CD4-positive, CD25-positive, alpha-beta regulatory T cell (primary cell): ENCODE results near the gene CBL. TPM values are rescaled to one million over a fixed set of nuclear protein-coding genes. Genes with fewer than 3 reads are reported as not detected.

Source experiments
- ATAC-seq, 2 donors: fragments of 150-1000 bp; cut with Tn5 transposase; one replicate each; pipeline ENCODE4 v1.10.0; 2021; ENCODE audit warnings: low read depth in 2 of 2, moderate number of reproducible peaks in 2 of 2, moderate library complexity in 1 of 2
- DNase-seq, 3 donors: peaks; one replicate each; pipeline versions ENCODE4 v3.0.0 to v3.0.0-alpha.2; 2012 to 2022; ENCODE audit warnings: mixed read lengths in 1 of 3
- H3K27ac ChIP-seq: one replicate; pipeline ENCODE4 v1.7.0; 2013; ENCODE audit warnings: mild to moderate bottlenecking, low read length; ENCODE audit not compliant: insufficient read depth, poor library complexity, severe bottlenecking
- H3K27me3 ChIP-seq: one replicate; pipeline ENCODE4 v1.7.0; 2013; ENCODE audit warnings: low read length; ENCODE audit not compliant: control insufficient read depth, insufficient read depth
- H3K36me3 ChIP-seq: one replicate; pipeline ENCODE4 v1.7.0; 2013; ENCODE audit warnings: mild to moderate bottlenecking, low read length, moderate library complexity; ENCODE audit not compliant: control insufficient read depth, insufficient read depth
- H3K4me1 ChIP-seq: 2 replicates; pipeline ENCODE4 v1.7.0; 2013; ENCODE audit warnings: mild to moderate bottlenecking, low read length; ENCODE audit not compliant: insufficient read depth, control insufficient read depth, poor library complexity, severe bottlenecking
- H3K4me3 ChIP-seq: one replicate; pipeline ENCODE4 v1.7.0; 2013; ENCODE audit warnings: low read depth, mild to moderate bottlenecking, low read length, moderate library complexity
- H3K9me3 ChIP-seq, 2 experiments: 1 replicate in 1 of 2; 2 replicates in 1 of 2; pipeline ENCODE4 v1.7.0; 2013; ENCODE audit warnings: low read length in 2 of 2, mild to moderate bottlenecking in 1 of 2, moderate library complexity in 1 of 2; ENCODE audit not compliant: control insufficient read depth in 2 of 2
- H3K27ac Mint-ChIP-seq, 3 donors: one replicate each; pipeline ENCODE4 v1.8.0; 2020 to 2022; ENCODE audit warnings: mild to moderate bottlenecking in 3 of 3, mixed read lengths in 3 of 3, moderate library complexity in 2 of 3
- H3K27me3 Mint-ChIP-seq: one replicate; pipeline ENCODE4 v1.8.0; 2022; ENCODE audit warnings: mild to moderate bottlenecking, mixed read lengths
- H3K36me3 Mint-ChIP-seq: one replicate; pipeline ENCODE4 v1.8.0; 2020; ENCODE audit warnings: mixed read lengths
- H3K4me1 Mint-ChIP-seq, 4 donors: one replicate each; pipeline ENCODE4 v1.8.0; 2020 to 2022; ENCODE audit warnings: mixed read lengths in 4 of 4, mild to moderate bottlenecking in 1 of 4
- H3K4me3 Mint-ChIP-seq, 4 donors: one replicate each; pipeline ENCODE4 v1.8.0; 2020 to 2022; ENCODE audit warnings: mild to moderate bottlenecking in 4 of 4, mixed read lengths in 4 of 4, moderate library complexity in 3 of 4
- H3K9me3 Mint-ChIP-seq, 7 donors: one replicate each; pipeline ENCODE4 v1.8.0; 2020 to 2022; ENCODE audit warnings: mixed read lengths in 7 of 7, mild to moderate bottlenecking in 3 of 7, moderate library complexity in 2 of 7
- polyA plus RNA-seq, 4 donors: library from polyadenylated mRNA; unstranded; fragments of 300-500 nt; fragmentation: Illumina TruSeq; gene quantifications; one replicate each; pipeline ENCODE4 v1.2.3, GENCODE V29; 2021
- total RNA-seq: library from RNA; stranded (reverse); gene quantifications from one replicate; pipeline ENCODE4 v1.2.3, GENCODE V29; 2022

The CBL gene
- total and polyA plus RNA-seq, 5 donors from 2014 or later, result 7.9 to 35.6 (median 9.1) TPM

DNA sequence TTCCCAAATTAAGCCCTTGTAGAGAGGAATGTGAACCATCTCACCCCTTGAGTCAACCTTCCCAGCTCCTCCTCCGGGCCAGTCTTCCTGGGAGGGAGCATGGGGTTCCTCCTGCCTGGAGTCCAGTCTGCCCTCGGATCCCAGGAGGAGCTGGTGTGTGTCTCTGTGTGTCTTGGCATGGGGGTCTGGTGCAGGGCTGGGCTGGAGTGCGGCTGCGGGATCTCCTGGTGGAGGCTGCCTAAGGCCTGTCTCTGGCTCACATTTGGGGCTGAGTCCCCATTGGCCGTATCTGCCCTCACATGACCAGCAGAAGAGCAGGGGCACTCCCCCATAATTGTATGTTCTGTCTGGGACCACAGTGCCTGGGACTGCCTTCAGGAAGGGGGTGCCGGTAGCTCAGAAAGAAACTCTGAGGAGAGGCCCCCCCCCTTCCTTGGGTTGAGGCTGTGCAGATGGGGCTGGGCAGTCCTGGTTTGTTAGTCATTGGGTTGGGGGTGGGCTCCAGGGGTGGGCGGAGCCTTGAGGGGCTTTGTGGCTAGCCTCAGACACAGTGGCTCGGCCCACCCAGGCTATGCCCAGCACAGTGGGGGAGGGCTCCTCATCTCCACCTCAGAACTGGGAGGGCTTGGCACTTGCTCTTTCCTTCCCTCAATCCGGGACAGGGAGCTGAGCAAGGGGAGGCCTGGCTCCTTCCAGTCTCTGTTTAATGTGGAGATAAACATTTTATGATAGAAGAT is 131.6 kb downstream of the CBL start:
- Histone ChIP-seq H3K4me3 (no peak overlapping the region), H3K36me3 (no peaks in the 10 kb centered on the region), H3K4me1 (peaks cover 41% of the 10 kb centered on the region), H3K27ac (no peak overlapping the region), H3K9me3 (no peaks in the 10 kb centered on the region), H3K27me3 (peaks cover 4% of the 10 kb centered on the region)
- ATAC-seq (no peak), DNase-seq (no peak)
- H3K36me3 Mint-ChIP-seq, result peaks cover 11% of the 10 kb centered on the region
- H3K4me3 Mint-ChIP-seq, result peak overlapping the region in 3 of 4 donors; percentile 51 to 94 (median 63)
- H3K27me3 Mint-ChIP-seq, result peaks cover 41% of the 10 kb centered on the region
- H3K27ac Mint-ChIP-seq, result no peak overlapping the region
- H3K9me3 Mint-ChIP-seq, result peaks cover 0 to 5% (median 0%) of the 10 kb centered on the region in 7 donors
- peaks cover 12 to 65% (median 33%) of the 10 kb centered on the region in 4 donors for H3K4me1 Mint-ChIP-seq

DNA sequence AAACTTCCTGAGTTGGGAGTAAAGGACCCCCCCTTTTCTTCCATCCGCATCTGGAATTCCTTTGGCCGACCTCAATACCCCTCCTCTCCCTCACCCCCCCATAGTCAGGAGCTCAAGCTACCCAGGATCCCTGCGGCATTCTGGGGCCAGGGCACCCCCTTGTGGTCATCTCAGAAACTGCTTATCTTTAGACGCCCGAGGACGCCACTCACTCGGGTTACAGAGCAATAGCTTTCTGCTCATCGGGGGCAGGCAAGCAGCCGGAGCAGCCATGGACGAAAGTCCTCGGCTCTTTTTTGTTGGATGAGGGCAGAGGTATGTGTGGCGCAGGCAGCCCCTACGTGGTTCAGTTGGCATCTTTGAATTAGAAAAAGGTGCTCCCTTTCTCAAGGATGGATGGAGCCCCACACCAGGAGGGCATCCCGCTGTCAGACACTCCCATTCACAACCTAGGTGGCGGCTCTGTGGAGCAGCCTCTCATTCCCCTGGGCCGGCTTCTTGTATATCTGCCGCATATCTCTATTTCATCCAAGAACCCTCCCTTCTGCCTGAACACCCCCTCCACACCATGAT is 132.3 kb downstream of the CBL start:
- Mint-ChIP-seq H3K4me1 (peaks cover 11 to 60% (median 32%) of the 10 kb centered on the region in 4 donors), H3K27me3 (peaks cover 43% of the 10 kb centered on the region), H3K27ac (peak overlapping the region in 2 of 3 donors; percentile 36 to 56), H3K9me3 (peaks cover 0 to 5% (median 0%) of the 10 kb centered on the region in 7 donors), H3K4me3 (peak overlapping the region; percentile 48 to 94 (median 80)), H3K36me3 (peaks cover 11% of the 10 kb centered on the region)
- H3K4me1 ChIP-seq, result peaks cover 41% of the 10 kb centered on the region
- no peak overlapping the region for H3K4me3 ChIP-seq
- H3K9me3 ChIP-seq, result no peaks in the 10 kb centered on the region
- no peak overlapping the region for H3K27ac ChIP-seq
- DNase-seq (peak; percentile 43 to 72 (median 65)), ATAC-seq (peak; percentile 18)
- H3K36me3 ChIP-seq, result no peaks in the 10 kb centered on the region
- peaks cover 4% of the 10 kb centered on the region for H3K27me3 ChIP-seq

DNA sequence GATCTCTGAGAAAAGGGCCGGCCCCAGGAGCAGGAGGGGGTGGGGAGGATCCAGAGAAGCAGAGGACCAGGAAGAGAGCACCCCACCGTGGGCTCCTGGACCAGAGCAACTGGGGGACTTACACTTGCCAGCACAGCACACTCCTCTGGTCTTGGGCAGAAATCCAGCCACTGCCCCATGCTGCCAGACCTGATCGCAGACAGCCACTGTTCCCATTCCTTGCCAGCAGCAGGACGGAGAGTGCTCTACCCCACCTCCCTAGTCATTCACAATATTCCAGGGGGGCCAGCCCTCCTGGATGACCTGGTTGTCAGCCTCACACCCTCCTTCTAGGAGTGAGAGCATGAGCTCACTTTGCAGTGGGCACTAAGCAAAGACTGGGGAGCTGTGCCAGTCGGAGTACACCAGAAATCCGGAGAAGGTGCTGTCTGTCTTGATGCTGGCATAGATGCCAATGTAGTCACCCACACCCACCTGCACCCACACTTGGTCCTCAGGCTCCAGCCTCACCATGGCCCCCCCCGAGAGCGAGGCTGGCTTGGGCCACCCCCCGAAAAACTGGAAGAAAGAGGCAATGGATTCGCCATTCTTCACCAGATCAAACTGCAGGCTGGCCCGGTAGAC is 132.9 kb downstream of the CBL start:
- H3K9me3 Mint-ChIP-seq, result peaks cover 0 to 5% (median 0%) of the 10 kb centered on the region in 7 donors

GRCh38 chr11:119339589-119340334 is 133.6 kb downstream of the CBL start:
- no peak for DNase-seq
- Mint-ChIP-seq H3K4me3 (peak overlapping the region in 2 of 4 donors; percentile 65 to 66), H3K27ac (no peak overlapping the region), H3K27me3 (peaks cover 46% of the 10 kb centered on the region), H3K36me3 (peaks cover 11% of the 10 kb centered on the region), H3K4me1 (peaks cover 5 to 49% (median 26%) of the 10 kb centered on the region in 4 donors), H3K9me3 (peaks cover 0 to 5% (median 0%) of the 10 kb centered on the region in 7 donors)
- no peak for ATAC-seq
- Histone ChIP-seq H3K27me3 (peaks cover 4% of the 10 kb centered on the region), H3K4me1 (peaks cover 32% of the 10 kb centered on the region), H3K4me3 (no peak overlapping the region), H3K27ac (no peak overlapping the region), H3K36me3 (no peaks in the 10 kb centered on the region), H3K9me3 (no peaks in the 10 kb centered on the region)

More for the DNA sequence above, 132.9 kb downstream of the CBL start:
- Mint-ChIP-seq H3K36me3 (peaks cover 11% of the 10 kb centered on the region), H3K27ac (no peak overlapping the region), H3K4me3 (peak overlapping the region in 3 of 4 donors; percentile 54 to 66 (median 65)), H3K4me1 (peaks cover 8 to 53% (median 29%) of the 10 kb centered on the region in 4 donors), H3K27me3 (peaks cover 47% of the 10 kb centered on the region)
- Histone ChIP-seq H3K4me1 (peaks cover 35% of the 10 kb centered on the region), H3K27ac (no peak overlapping the region), H3K36me3 (no peaks in the 10 kb centered on the region), H3K27me3 (peaks cover 4% of the 10 kb centered on the region), H3K9me3 (no peaks in the 10 kb centered on the region), H3K4me3 (no peak overlapping the region)
- DNase-seq (no peak), ATAC-seq (no peak)

DNA sequence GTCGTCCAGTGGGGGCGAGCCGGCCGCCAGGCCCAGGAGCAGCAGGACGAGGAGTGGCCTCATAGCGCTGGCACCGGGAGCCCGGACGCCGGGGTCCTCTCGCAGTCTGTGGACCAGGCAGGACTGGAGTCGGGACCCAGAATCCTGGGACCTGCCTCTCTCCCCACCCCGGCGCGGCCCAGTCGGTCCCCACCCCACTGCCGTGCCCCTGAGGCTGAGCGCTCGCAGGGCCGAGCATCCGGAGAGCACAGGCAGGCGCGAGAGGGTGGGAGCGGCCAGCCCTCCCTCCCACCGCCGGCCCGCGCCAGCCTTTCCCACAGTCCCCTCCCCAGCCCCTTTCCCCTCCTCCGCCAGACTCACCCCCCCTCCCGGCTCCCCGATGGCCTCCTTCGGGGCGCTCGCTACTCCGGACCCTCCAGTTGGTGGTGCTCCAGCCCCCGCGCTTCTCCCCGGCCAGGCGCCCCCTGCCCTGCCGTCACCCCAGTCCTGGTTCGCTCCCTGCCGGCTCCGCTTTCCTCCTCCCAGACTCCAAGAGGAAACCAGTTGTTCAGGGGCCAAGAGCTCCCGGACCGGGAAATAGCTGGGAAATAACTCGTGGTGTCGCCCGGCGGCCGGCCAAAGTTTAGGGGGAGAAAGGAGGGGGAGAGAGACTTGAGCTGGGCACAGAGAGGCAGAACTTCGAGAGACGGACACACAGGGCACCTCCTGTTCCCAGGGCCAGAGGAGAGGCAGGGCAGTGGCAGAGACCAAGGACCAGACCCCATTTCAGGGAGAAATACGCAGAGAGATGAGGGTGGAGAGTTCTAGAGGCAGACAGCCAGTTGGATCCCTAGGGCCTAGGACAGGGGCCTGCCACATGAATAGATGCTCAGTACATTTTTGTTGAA is 134.4 kb downstream of the CBL start, which contains the start of gene C1QTNF5:
Gene C1QTNF5 (minus strand): TSS at position 549 of the 887 bp plus-strand sequence. CDS start 486 bp downstream, at position 63.
- Histone ChIP-seq H3K27ac (no peak within 1 kb of the TSS), H3K27me3 (peaks cover 4% of the 10 kb centered on the region), H3K4me1 (peaks cover 25% of the 10 kb centered on the region), H3K9me3 (no peaks in the 10 kb centered on the region), H3K4me3 (no peak within 1 kb of the TSS), H3K36me3 (no peaks in the 10 kb centered on the region)
- Mint-ChIP-seq H3K4me3 (peak within 1 kb of the TSS; percentile 15 to 52 (median 20)), H3K36me3 (peaks cover 11% of the 10 kb centered on the region), H3K27ac (no peak within 1 kb of the TSS), H3K27me3 (peaks cover 52% of the 10 kb centered on the region), H3K9me3 (peaks cover 0 to 5% (median 0%) of the 10 kb centered on the region in 7 donors), H3K4me1 (peaks cover 5 to 40% (median 22%) of the 10 kb centered on the region in 4 donors)
- ATAC-seq (no peak), DNase-seq (no peak)

- Mint-ChIP-seq H3K4me3 (peak overlapping the region; percentile 15 to 52 (median 20)), H3K4me1 (peaks cover 5 to 34% (median 17%) of the 10 kb centered on the region in 4 donors), H3K27ac (no peak overlapping the region), H3K9me3 (peaks cover 0 to 5% (median 0%) of the 10 kb centered on the region in 7 donors), H3K36me3 (peaks cover 9% of the 10 kb centered on the region), H3K27me3 (peaks cover 55% of the 10 kb centered on the region)
- no peak overlapping the region for H3K4me3 ChIP-seq
- H3K36me3 ChIP-seq, result no peaks in the 10 kb centered on the region
- ATAC-seq (no peak), DNase-seq (no peak)
- H3K4me1 ChIP-seq, result peaks cover 25% of the 10 kb centered on the region
- peaks cover 4% of the 10 kb centered on the region for H3K27me3 ChIP-seq
- no peak overlapping the region for H3K27ac ChIP-seq
- H3K9me3 ChIP-seq, result no peaks in the 10 kb centered on the region
These were observed 135.3 kb downstream of the CBL start for GRCh38 chr11:119341222-119342022.
